Activated B cell treated with CpG ODN at 0.5 μM for 24 hours (primary cell): ENCODE results near the gene EEF2K. TPM values are rescaled to one million over a fixed set of nuclear protein-coding genes. Genes with fewer than 3 reads are reported as not detected.

ENCODE experiments used
- ATAC-seq: fragments of 200-7000 bp; cut with Tn5 transposase; one replicate; pipeline ENCODE4 v1.10.0; 2021; ENCODE audit warnings: low read depth, mild to moderate bottlenecking, moderate library complexity
- CTCF ChIA-PET: fragments of 350-600 bp; sonication (Branson Sonifier 250); formaldehyde crosslinking; loops from one replicate; lab custom pipeline; 2021; ENCODE audit warnings: antibody characterized with exemption; lab: Charles Lee
- POLR2A ChIA-PET: fragments of 350-600 bp; sonication (Branson Sonifier 250); formaldehyde crosslinking; loops from one replicate; lab custom pipeline; 2021; ENCODE audit warnings: antibody characterized with exemption; lab: Charles Lee
- DNase-seq: peaks from one replicate; pipeline ENCODE4 v3.0.0; 2022
- H3K27ac Mint-ChIP-seq: one replicate; pipeline ENCODE4 v1.8.0; 2020; ENCODE audit warnings: mixed read lengths
- H3K27me3 Mint-ChIP-seq: one replicate; pipeline ENCODE4 v1.8.0; 2021; ENCODE audit warnings: mixed read lengths
- H3K36me3 Mint-ChIP-seq: one replicate; pipeline ENCODE4 v1.8.0; 2021; ENCODE audit warnings: low read depth, mixed read lengths
- H3K4me1 Mint-ChIP-seq: one replicate; pipeline ENCODE4 v1.8.0; 2021; ENCODE audit warnings: mixed read lengths
- H3K4me3 Mint-ChIP-seq: one replicate; pipeline ENCODE4 v1.8.0; 2020; ENCODE audit warnings: mild to moderate bottlenecking, mixed read lengths
- H3K9me3 Mint-ChIP-seq: one replicate; pipeline ENCODE4 v1.8.0; 2020; ENCODE audit warnings: mixed read lengths
- intact Hi-C: fragments of 100-400 bp; cut with micrococcal nuclease; formaldehyde crosslinking; loops from one replicate; pipeline ENCODE4 v1.15.1; 2024
- total RNA-seq: library from RNA; stranded (reverse); gene quantifications from 2 replicates; pipeline ENCODE4 v1.2.3, GENCODE V29; 2022
- TF ChIP-seq, protein P1 (sequence below): fragments of 200-600 bp; IDR thresholded peaks from one replicate; pipeline ENCODE4 v1.8.0; 2022; ENCODE audit warnings: antibody characterized with exemption, mild to moderate bottlenecking

EEF2K gene
- total RNA-seq, 1 donor from 2014 or later, result 29.7 TPM

DNA sequence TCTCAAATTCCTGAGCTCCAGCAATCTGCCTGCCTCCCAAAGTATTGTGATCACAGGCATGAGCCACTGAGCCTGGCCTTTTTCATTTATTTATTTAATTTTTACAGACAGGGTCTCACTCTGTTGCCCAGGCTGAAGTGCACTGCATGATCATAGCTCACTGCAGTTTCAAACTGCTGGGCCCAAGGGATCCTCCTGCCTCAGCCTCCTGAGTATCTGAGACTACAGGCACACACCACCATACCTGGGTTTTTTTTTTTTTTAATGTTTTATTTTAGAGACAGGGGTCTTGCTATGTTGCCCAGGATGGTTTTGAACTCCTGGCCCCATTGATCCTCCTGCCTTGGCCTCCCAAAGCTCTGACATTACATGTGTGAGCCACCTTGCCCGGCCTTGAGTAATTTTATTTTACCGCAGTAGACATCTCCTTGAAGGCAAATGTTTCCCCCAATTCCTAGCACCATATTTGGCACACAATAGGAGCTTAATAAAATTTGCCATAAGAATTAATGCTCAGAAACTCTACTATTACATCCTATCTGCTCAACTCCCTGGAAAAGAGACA lies 1.9 kb upstream of the EEF2K start:
- DNase-seq (no peak), ATAC-seq (no peak)
- H3K4me1 Mint-ChIP-seq, result peaks cover 31% of the 10 kb centered on the region
- CTCF ChIA-PET, result interaction anchor here (1.8 to 2.4 kb wide), 2 partner anchors 12 to 37 kb away, joined by 4 to 8 read pairs; no protein-coding TSS in a partner anchor
- TF ChIP-seq, protein P1, sequence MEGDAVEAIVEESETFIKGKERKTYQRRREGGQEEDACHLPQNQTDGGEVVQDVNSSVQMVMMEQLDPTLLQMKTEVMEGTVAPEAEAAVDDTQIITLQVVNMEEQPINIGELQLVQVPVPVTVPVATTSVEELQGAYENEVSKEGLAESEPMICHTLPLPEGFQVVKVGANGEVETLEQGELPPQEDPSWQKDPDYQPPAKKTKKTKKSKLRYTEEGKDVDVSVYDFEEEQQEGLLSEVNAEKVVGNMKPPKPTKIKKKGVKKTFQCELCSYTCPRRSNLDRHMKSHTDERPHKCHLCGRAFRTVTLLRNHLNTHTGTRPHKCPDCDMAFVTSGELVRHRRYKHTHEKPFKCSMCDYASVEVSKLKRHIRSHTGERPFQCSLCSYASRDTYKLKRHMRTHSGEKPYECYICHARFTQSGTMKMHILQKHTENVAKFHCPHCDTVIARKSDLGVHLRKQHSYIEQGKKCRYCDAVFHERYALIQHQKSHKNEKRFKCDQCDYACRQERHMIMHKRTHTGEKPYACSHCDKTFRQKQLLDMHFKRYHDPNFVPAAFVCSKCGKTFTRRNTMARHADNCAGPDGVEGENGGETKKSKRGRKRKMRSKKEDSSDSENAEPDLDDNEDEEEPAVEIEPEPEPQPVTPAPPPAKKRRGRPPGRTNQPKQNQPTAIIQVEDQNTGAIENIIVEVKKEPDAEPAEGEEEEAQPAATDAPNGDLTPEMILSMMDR, result no peak
- H3K27ac Mint-ChIP-seq, result no peak overlapping the region
- H3K36me3 Mint-ChIP-seq, result peaks cover 2% of the 10 kb centered on the region
- POLR2A ChIA-PET, result interaction anchor here (0.6 to 7.1 kb wide), 3 partner anchors 12 to 60 kb away, joined by 3 to 154 read pairs (median 4); no protein-coding TSS in a partner anchor
- no peaks in the 10 kb centered on the region for H3K9me3 Mint-ChIP-seq
- no peak overlapping the region for H3K4me3 Mint-ChIP-seq
- H3K27me3 Mint-ChIP-seq, result no peaks in the 10 kb centered on the region
- intact Hi-C loops, result no loop called here

DNA sequence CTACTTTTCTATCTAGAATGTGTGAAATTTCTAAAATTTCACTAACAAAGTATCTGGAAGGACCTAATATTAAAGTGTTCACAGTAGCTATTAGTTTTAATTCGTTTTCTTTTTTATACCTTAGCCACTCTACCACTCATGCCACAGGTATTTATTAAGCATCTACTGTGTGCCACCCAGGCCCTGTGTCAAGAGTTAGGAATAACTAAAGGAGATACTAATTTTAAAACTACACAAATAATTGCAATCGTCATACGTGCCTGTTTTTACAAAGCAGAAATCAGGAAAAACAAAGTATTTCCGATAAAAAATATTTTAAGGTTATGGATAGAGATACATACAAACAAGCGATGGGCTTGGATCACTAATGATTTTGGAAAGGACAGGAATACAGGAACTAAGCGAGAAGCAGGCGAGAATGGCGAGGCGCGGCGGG lies 483 bp upstream of the EEF2K start:
- ATAC-seq (no peak), DNase-seq (no peak)
- peak overlapping the region; percentile 77 for H3K27ac Mint-ChIP-seq
- peaks cover 2% of the 10 kb centered on the region for H3K36me3 Mint-ChIP-seq
- H3K4me1 Mint-ChIP-seq, result peaks cover 32% of the 10 kb centered on the region
- H3K4me3 Mint-ChIP-seq, result peak overlapping the region; percentile 89
- H3K9me3 Mint-ChIP-seq, result no peaks in the 10 kb centered on the region
- TF ChIP-seq, protein P1, result no peak
- ChIA-PET POLR2A (interaction anchor here (0.7 to 7.1 kb wide), 5 partner anchors 12 to 252 kb away, joined by 5 to 154 read pairs (median 8); partner anchors contain the start of genes MOSMO, POLR3E and UQCRC2), CTCF (interaction anchor here (1.0 to 3.7 kb wide), 8 partner anchors 10 to 95 kb away, joined by 3 to 24 read pairs (median 8); no protein-coding TSS in a partner anchor)
- no peaks in the 10 kb centered on the region for H3K27me3 Mint-ChIP-seq
- intact Hi-C loops, result loop anchor here (1.0 to 5.0 kb wide), 6 partner anchors 9 to 167 kb away; partner anchors contain the start of genes CDR2 and POLR3E

DNA sequence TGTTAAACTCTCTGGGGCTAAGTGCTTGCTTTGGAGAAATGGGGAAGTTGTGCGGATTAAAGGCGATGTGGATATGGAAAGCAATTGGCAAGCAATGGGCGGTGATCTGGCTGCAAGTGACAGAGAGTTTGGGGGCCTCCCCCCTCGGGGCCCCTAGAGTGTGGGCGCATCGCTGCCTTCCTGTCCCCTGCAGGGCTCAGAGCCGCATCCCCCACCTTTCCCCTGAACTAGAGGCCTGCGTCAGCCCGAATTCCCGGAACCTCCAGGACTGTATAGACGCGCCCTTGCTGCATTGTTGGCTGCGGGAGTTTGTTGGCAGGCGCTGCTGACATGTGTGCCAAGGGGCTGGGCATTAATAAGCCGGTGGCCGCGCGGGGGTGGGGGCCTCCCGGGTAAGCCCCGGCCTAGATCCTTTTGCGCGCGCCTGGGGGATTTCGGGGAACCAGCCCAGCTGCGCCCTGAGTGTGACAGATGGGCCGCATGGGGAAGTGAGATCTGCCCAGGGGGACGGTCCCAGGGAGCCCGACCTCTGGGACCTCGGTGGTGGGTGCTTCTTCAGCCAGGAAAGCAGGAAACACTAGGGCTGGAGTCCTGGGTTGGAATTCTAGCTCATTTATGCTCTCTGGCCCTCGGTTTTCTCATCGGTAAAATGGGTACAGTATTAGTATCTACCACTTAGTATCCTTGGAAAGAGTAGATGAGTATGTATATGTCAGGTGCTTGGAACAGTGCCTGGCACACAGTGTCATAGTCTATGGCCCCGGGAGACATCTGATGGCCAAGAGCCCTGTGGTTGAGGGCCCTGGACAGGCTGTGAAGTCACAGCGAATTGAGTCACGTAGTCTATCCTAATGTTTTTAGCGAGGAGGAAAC lies 1.0 kb downstream of the EEF2K start:
- H3K4me1 Mint-ChIP-seq, result peaks cover 38% of the 10 kb centered on the region
- POLR2A ChIA-PET, result interaction anchor here (1.3 to 7.1 kb wide), 5 partner anchors 9 to 199 kb away, joined by 8 to 154 read pairs (median 14); partner anchors contain the start of genes MOSMO and POLR3E
- H3K9me3 Mint-ChIP-seq, result no peaks in the 10 kb centered on the region
- CTCF ChIA-PET, result interaction anchor here (0.9 to 3.7 kb wide), 9 partner anchors 12 to 256 kb away, joined by 3 to 24 read pairs (median 7); partner anchors contain the start of gene POLR3E
- intact Hi-C loops, result loop anchor here (1.0 to 5.0 kb wide), 6 partner anchors 11 to 165 kb away; partner anchors contain the start of genes CDR2 and POLR3E
- no peaks in the 10 kb centered on the region for H3K27me3 Mint-ChIP-seq
- TF ChIP-seq, protein P1, result no peak
- peak overlapping the region; percentile 89 for H3K4me3 Mint-ChIP-seq
- peaks cover 7% of the 10 kb centered on the region for H3K36me3 Mint-ChIP-seq
- peak; percentile 76 for DNase-seq
- peak; percentile 65 for ATAC-seq
- peak overlapping the region; percentile 74 for H3K27ac Mint-ChIP-seq

DNA sequence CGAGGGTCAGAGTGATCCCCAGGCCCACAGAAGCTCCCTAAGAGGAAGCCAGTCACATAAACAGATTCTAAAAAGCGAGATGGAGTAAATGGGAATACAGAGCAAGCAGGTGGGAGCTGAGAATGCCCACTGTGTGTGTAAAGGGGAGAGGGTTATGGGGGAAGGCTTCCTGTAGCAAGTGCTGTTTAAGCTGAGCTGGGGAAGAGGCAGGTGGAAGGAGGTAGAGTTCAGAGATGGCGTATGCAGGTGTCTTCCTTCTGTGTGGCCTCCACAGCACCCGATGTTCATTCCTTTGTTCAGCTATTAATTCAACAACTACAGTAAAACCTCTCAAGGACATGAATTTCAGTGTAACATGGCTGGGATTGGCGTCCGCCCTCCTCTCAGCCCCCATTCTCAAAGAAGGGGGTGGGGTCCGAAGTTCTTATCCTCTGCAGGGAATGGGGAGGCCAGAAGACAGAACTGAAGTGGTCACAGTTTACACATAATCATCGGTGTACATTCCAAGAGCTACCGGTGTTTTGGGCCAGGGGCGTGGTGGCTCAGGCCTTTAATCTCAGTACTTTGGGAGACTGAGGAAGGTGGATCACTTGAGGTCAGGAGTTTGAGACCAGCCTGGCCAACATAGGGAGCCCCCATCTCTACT lies 1.8 kb downstream of the EEF2K start:
- intact Hi-C loops, result loop anchor here (2.0 to 5.0 kb wide), 2 partner anchors 13 to 164 kb away; partner anchors contain the start of gene CDR2
- POLR2A ChIA-PET, result interaction anchor here (1.3 to 7.1 kb wide), 4 partner anchors 9 to 90 kb away, joined by 8 to 154 read pairs (median 14); partner anchors contain the start of gene POLR3E
- peaks cover 11% of the 10 kb centered on the region for H3K36me3 Mint-ChIP-seq

More for the DNA sequence above, 1.8 kb downstream of the EEF2K start:
- H3K27me3 Mint-ChIP-seq, result no peaks in the 10 kb centered on the region
- ATAC-seq (no peak), DNase-seq (no peak)
- H3K9me3 Mint-ChIP-seq, result no peaks in the 10 kb centered on the region
- H3K4me1 Mint-ChIP-seq, result peaks cover 38% of the 10 kb centered on the region
- CTCF ChIA-PET, result interaction anchor here (0.6 to 3.7 kb wide), 5 partner anchors 18 to 130 kb away, joined by 3 to 24 read pairs (median 4); partner anchors contain the start of gene POLR3E
- TF ChIP-seq, protein P1, result no peak
- H3K27ac Mint-ChIP-seq, result peak overlapping the region; percentile 74
- H3K4me3 Mint-ChIP-seq, result peak overlapping the region; percentile 89
